ENCODE data around the gene OR4E1.
"Not testable (repeated sequence)": the region's sequence is repeated elsewhere in the genome, so short reads cannot be mapped to it uniquely, and the experiment has no call there.

Gene OR4E1

GRCh38 chr14:21702316-21702715 lies 28.7 kb upstream of the OR4E1 start:
- TF ChIP-seq TAF1 (IDR thresholded peaks at IDR 0.05; ENCODE audit: low read depth, low read length) (no peak), POU2F2 (IDR thresholded peaks at IDR 0.05; ENCODE audit: low read depth, low read length) (no peak), SPI1 (IDR thresholded peaks at IDR 0.05; ENCODE audit: low read depth, low read length) (no peak), POLR2AphosphoS5 (IDR thresholded peaks at IDR 0.05; ENCODE audit: low read depth, low read length) (no peak), POLR2A (IDR thresholded peaks at IDR 0.05; ENCODE audit: low read depth, low read length) (no peak), PAX5 (IDR thresholded peaks at IDR 0.05; ENCODE audit: insufficient read depth, low read length, severe bottlenecking) (no peak)
- FAIRE-seq, result no peak
- DNase-seq (ENCODE audit: insufficient read length, low spot score), result no peak

GRCh38 chr14:21699551-21699950 lies 25.9 kb upstream of the OR4E1 start:
- DNase-seq (ENCODE audit: insufficient read length, low spot score) (no peak), FAIRE-seq (no peak)
- TF ChIP-seq POU2F2 (IDR thresholded peaks at IDR 0.05; ENCODE audit: low read depth, low read length), result no peak
- no peak for TF ChIP-seq POLR2AphosphoS5 (IDR thresholded peaks at IDR 0.05; ENCODE audit: low read depth, low read length)
- TF ChIP-seq POLR2A (IDR thresholded peaks at IDR 0.05; ENCODE audit: low read depth, low read length), result no peak
- TF ChIP-seq TAF1 (IDR thresholded peaks at IDR 0.05; ENCODE audit: low read depth, low read length), result no peak
- TF ChIP-seq PAX5 (IDR thresholded peaks at IDR 0.05; ENCODE audit: insufficient read depth, low read length, severe bottlenecking), result no peak
- no peak for TF ChIP-seq SPI1 (IDR thresholded peaks at IDR 0.05; ENCODE audit: low read depth, low read length)

- DNase-seq (ENCODE audit: insufficient read length, low spot score); FAIRE-seq: not testable (repeated sequence)
Measured at GRCh38 chr14:21698538-21698937, 24.9 kb upstream of the OR4E1 start.

DNA sequence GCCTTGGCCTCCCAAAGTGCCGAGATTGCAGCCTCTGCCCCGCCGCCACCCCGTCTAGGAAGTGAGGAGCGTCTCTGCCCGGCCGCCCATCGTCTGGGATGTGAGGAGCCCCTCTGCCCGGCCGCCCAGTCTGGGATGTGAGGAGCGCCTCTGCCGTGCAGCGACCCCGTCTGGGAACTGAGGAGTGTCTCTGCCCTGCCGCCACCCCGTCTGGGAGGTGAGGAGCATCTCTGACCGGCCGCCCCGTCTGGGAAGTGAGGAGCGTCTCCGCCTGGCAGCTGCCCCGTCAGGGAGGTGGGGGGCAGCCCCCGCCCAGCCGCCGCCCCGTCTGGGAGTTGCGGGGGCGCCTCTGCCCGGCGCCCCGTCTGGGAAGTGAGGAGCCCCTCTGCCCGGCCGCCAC lies 24.0 kb upstream of the OR4E1 start:
- not testable (repeated sequence) for DNase-seq (ENCODE audit: insufficient read length, low spot score); FAIRE-seq

DNA sequence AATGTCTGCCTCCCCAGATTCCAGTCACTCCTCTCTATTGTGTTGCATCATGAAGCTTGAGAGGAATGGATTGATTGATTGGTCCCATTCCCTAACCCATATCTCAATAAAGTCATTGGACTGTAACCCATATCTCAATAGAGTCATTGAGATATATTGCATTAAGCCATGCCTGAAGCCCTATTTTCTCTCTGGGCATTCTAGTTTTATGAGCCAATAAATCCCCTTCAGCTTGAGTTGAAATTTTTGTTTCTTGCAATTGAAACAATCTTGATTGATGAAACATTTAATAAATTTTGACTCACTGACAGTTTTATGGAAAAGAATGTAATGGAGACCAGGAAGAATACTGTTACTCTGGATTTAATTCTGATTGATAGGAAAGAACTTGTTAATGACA lies 20.8 kb upstream of the OR4E1 start:
- FAIRE-seq (no peak), DNase-seq (ENCODE audit: insufficient read length, low spot score) (no peak)
- TF ChIP-seq PAX5 (IDR thresholded peaks at IDR 0.05; ENCODE audit: insufficient read depth, low read length, severe bottlenecking), result no peak
- no peak for TF ChIP-seq POU2F2 (IDR thresholded peaks at IDR 0.05; ENCODE audit: low read depth, low read length)
- TF ChIP-seq POLR2A (IDR thresholded peaks at IDR 0.05; ENCODE audit: low read depth, low read length), result no peak
- TF ChIP-seq POLR2AphosphoS5 (IDR thresholded peaks at IDR 0.05; ENCODE audit: low read depth, low read length), result no peak
- TF ChIP-seq TAF1 (IDR thresholded peaks at IDR 0.05; ENCODE audit: low read depth, low read length), result no peak
- no peak for TF ChIP-seq SPI1 (IDR thresholded peaks at IDR 0.05; ENCODE audit: low read depth, low read length)

DNA sequence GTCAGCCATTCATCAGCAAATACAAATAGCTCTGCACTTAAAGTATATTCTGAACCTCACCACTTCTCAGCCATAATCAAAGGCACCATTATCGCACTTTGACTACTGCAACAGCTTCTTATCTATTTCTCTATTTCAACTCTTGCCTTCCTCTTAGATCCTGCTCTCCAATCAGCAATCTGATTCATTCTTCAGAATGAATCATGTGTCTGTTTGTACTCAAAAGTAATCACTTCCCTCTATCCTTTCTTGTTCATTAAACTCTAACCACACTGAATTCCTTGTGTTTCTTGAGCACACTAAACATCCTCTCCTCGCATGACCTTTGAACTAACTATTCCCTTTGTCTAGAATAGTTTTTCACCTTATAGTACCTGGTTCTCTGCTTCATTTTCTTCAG lies 12.8 kb upstream of the OR4E1 start:
- DNase-seq (ENCODE audit: insufficient read length, low spot score), result no peak
- TF ChIP-seq PAX5 (IDR thresholded peaks at IDR 0.05; ENCODE audit: insufficient read depth, low read length, severe bottlenecking) (no peak), SPI1 (IDR thresholded peaks at IDR 0.05; ENCODE audit: low read depth, low read length) (no peak), TAF1 (IDR thresholded peaks at IDR 0.05; ENCODE audit: low read depth, low read length) (no peak), POU2F2 (IDR thresholded peaks at IDR 0.05; ENCODE audit: low read depth, low read length) (no peak), POLR2A (IDR thresholded peaks at IDR 0.05; ENCODE audit: low read depth, low read length) (no peak), POLR2AphosphoS5 (IDR thresholded peaks at IDR 0.05; ENCODE audit: low read depth, low read length) (no peak)
- no peak for FAIRE-seq

- DNase-seq (ENCODE audit: insufficient read length, low spot score) (no peak), FAIRE-seq (no peak)
- TF ChIP-seq SPI1 (IDR thresholded peaks at IDR 0.05; ENCODE audit: low read depth, low read length), result no peak
- TF ChIP-seq PAX5 (IDR thresholded peaks at IDR 0.05; ENCODE audit: insufficient read depth, low read length, severe bottlenecking), result no peak
- TF ChIP-seq POLR2A (IDR thresholded peaks at IDR 0.05; ENCODE audit: low read depth, low read length), result no peak
- TF ChIP-seq POLR2AphosphoS5 (IDR thresholded peaks at IDR 0.05; ENCODE audit: low read depth, low read length), result no peak
- no peak for TF ChIP-seq POU2F2 (IDR thresholded peaks at IDR 0.05; ENCODE audit: low read depth, low read length)
- no peak for TF ChIP-seq TAF1 (IDR thresholded peaks at IDR 0.05; ENCODE audit: low read depth, low read length)
Measured at GRCh38 chr14:21680072-21680471, 6.5 kb upstream of the OR4E1 start.

DNA sequence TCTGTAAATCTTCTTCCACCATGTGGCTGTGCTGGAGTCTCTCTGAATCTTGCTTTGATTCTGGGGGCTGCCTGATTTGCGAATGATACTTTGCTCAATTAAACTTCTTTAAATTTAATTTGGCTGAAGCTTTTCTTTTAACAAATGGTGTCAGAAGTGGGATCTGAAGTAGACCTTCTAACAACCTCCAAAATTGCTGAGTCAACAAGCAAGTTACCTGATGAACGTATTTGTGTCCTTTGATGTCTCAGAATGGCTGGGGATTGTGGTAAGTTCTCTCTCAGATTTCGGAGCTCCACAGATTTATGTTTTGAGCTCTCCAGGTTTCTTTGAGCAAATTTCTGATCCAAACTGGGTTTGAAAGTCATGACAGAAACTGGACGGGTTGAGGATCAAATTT lies 1.9 kb upstream of the OR4E1 start:
- FAIRE-seq (no peak), DNase-seq (ENCODE audit: insufficient read length, low spot score) (no peak)
- TF ChIP-seq POLR2AphosphoS5 (IDR thresholded peaks at IDR 0.05; ENCODE audit: low read depth, low read length), result no peak

- TF ChIP-seq POU2F2 (IDR thresholded peaks at IDR 0.05; ENCODE audit: low read depth, low read length), result no peak
- no peak for TF ChIP-seq TAF1 (IDR thresholded peaks at IDR 0.05; ENCODE audit: low read depth, low read length)
- no peak for TF ChIP-seq SPI1 (IDR thresholded peaks at IDR 0.05; ENCODE audit: low read depth, low read length)
- TF ChIP-seq POLR2AphosphoS5 (IDR thresholded peaks at IDR 0.05; ENCODE audit: low read depth, low read length), result no peak
- TF ChIP-seq PAX5 (IDR thresholded peaks at IDR 0.05; ENCODE audit: insufficient read depth, low read length, severe bottlenecking), result no peak
- no peak for TF ChIP-seq POLR2A (IDR thresholded peaks at IDR 0.05; ENCODE audit: low read depth, low read length)
Measured at GRCh38 chr14:21672116-21672515, 1.5 kb downstream of the OR4E1 start.

DNA sequence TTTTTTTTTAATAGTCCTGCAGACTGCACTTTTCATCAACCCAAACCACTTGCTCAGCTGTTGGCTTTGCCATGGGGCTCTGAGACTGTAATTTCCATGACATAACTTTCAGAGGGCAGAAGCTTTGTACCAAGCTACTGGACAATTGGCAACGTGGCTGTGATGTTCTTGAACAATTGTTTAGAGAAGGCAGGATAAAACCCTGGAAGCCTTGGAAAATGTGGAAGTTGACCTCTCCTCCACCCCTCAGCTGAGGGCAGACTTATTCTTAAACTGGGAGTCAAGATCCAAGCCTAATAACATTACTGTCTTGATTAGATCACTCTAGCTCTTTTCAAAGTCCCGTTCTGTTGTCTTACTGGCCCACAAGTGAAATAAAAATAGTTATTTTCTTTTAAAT lies 2.2 kb downstream of the OR4E1 start:
- DNase-seq (ENCODE audit: insufficient read length, low spot score) (no peak), FAIRE-seq (no peak)
- TF ChIP-seq POLR2AphosphoS5 (IDR thresholded peaks at IDR 0.05; ENCODE audit: low read depth, low read length) (no peak), SPI1 (IDR thresholded peaks at IDR 0.05; ENCODE audit: low read depth, low read length) (no peak), POLR2A (IDR thresholded peaks at IDR 0.05; ENCODE audit: low read depth, low read length) (no peak)

More at GRCh38 chr14:21672116-21672515, 1.5 kb downstream of the OR4E1 start:
- FAIRE-seq, result no peak
- no peak for DNase-seq (ENCODE audit: insufficient read length, low spot score)

GRCh38 chr14:21669284-21669683 lies 4.3 kb downstream of the OR4E1 start:
- no peak for FAIRE-seq
- no peak for TF ChIP-seq POLR2AphosphoS5 (IDR thresholded peaks at IDR 0.05; ENCODE audit: low read depth, low read length)
- no peak for TF ChIP-seq POU2F2 (IDR thresholded peaks at IDR 0.05; ENCODE audit: low read depth, low read length)
- no peak for TF ChIP-seq TAF1 (IDR thresholded peaks at IDR 0.05; ENCODE audit: low read depth, low read length)
- TF ChIP-seq POLR2A (IDR thresholded peaks at IDR 0.05; ENCODE audit: low read depth, low read length), result no peak
- TF ChIP-seq SPI1 (IDR thresholded peaks at IDR 0.05; ENCODE audit: low read depth, low read length), result no peak
- no peak for TF ChIP-seq PAX5 (IDR thresholded peaks at IDR 0.05; ENCODE audit: insufficient read depth, low read length, severe bottlenecking)
- DNase-seq (ENCODE audit: insufficient read length, low spot score), result no peak
